NCI-H2196 (cell line): ENCODE data around the gene AP3S1.
"Not testable (repeated sequence)": the region's sequence is repeated elsewhere in the genome, so short reads cannot be mapped to it uniquely, and the experiment has no call there.

Experiments
- DNase-seq: peaks from one replicate; lab custom pipeline; 2025; ENCODE audit not compliant: unreplicated experiment; lab: John Stamatoyannopoulos, UW

The AP3S1 gene

GRCh38 chr5:115824983-115825382, 16.8 kb upstream of the AP3S1 start:
- not testable (repeated sequence) for DNase-seq

- DNase-seq = no peak
Observed at GRCh38 chr5:115825948-115826347, 15.8 kb upstream of the AP3S1 start.

GRCh38 chr5:115829913-115830312, 11.8 kb upstream of the AP3S1 start:
- DNase-seq = no peak

GRCh38 chr5:115831163-115831768, 10.5 kb upstream of the AP3S1 start:
- peak; percentile 24 for DNase-seq

GRCh38 chr5:115835481-115835880, 6.3 kb upstream of the AP3S1 start:
- no peak for DNase-seq

- DNase-seq = peak; percentile 28
Observed at GRCh38 chr5:115838885-115839518, 2.7 kb upstream of the AP3S1 start.

- DNase-seq = no peak
Observed at GRCh38 chr5:115840873-115841272, 862 bp upstream of the AP3S1 start.

- no peak for DNase-seq
Observed at GRCh38 chr5:115842089-115842935, 577 bp downstream of the AP3S1 start.

GRCh38 chr5:115842952-115843351, 1.2 kb downstream of the AP3S1 start:
- no peak for DNase-seq

GRCh38 chr5:115843444-115844130, 1.9 kb downstream of the AP3S1 start:
- no peak for DNase-seq

- DNase-seq = no peak
Observed at GRCh38 chr5:115844321-115844817, 2.6 kb downstream of the AP3S1 start.

GRCh38 chr5:115847290-115847689, 5.6 kb downstream of the AP3S1 start:
- DNase-seq = no peak

- DNase-seq = no peak
Observed at GRCh38 chr5:115849258-115849798, 7.6 kb downstream of the AP3S1 start.

GRCh38 chr5:115850744-115851416, 9.1 kb downstream of the AP3S1 start:
- DNase-seq = no peak

- DNase-seq = no peak
Observed at GRCh38 chr5:115854139-115854538, 12.4 kb downstream of the AP3S1 start.

GRCh38 chr5:115855959-115856358, 14.2 kb downstream of the AP3S1 start:
- DNase-seq = no peak

- DNase-seq = no peak
Observed at GRCh38 chr5:115857057-115857479, 15.3 kb downstream of the AP3S1 start.

GRCh38 chr5:115857626-115858349, 16.1 kb downstream of the AP3S1 start:
- DNase-seq = no peak

- no peak for DNase-seq
Observed at GRCh38 chr5:115858396-115858795, 16.7 kb downstream of the AP3S1 start.

- DNase-seq = no peak
Observed at GRCh38 chr5:115859378-115859777, 17.6 kb downstream of the AP3S1 start.
